Common myeloid progenitor, CD34-positive (primary cell): ENCODE data around the gene AKR1B15.
"Not testable (repeated sequence)": the region's sequence is repeated elsewhere in the genome, so short reads cannot be mapped to it uniquely, and the experiment has no call there.

Source experiments
- CTCF ChIA-PET: fragments of 350-600 bp; sonication (Branson Sonifier 250); formaldehyde crosslinking; loops from one replicate; lab custom pipeline; 2021; ENCODE audit warnings: antibody characterized with exemption; lab: Charles Lee
- POLR2A ChIA-PET: fragments of 350-600 bp; sonication (Branson Sonifier 250); formaldehyde crosslinking; loops from one replicate; lab custom pipeline; 2021; ENCODE audit warnings: antibody characterized with exemption; lab: Charles Lee
- DNase-seq, 3 donors: peaks; one replicate each; pipeline versions ENCODE4 v3.0.0 to v3.0.0-alpha.2; 2013
- H3K27ac ChIP-seq, 2 experiments: 1 replicate in 1 of 2; 2 replicates in 1 of 2; pipeline ENCODE4 v1.7.0; 2013; ENCODE audit warnings: inconsistent platforms in 2 of 2, low read length in 2 of 2, mild to moderate bottlenecking in 2 of 2, low read depth in 1 of 2, moderate library complexity in 1 of 2; ENCODE audit not compliant: severe bottlenecking in 2 of 2, insufficient read depth in 1 of 2, poor library complexity in 1 of 2
- H3K27me3 ChIP-seq, 5 experiments: replicated peaks in 2 of 5; 1 replicate in 3 of 5; 2 replicates in 2 of 5; pipeline versions ENCODE4 v1.6.1 to v1.7.0; 2013; ENCODE audit warnings: low read length in 4 of 5, mild to moderate bottlenecking in 2 of 5, moderate library complexity in 2 of 5, inconsistent platforms in 1 of 5; ENCODE audit not compliant: insufficient read depth in 5 of 5, control insufficient read depth in 4 of 5
- H3K36me3 ChIP-seq, 4 experiments: 1 replicate in 2 of 4; 2 replicates in 2 of 4; pipeline versions ENCODE4 v1.6.1 to v1.7.0; 2013; ENCODE audit warnings: low read length in 3 of 4, control low read depth in 1 of 4, mild to moderate bottlenecking in 1 of 4; ENCODE audit not compliant: control insufficient read depth in 4 of 4, insufficient read depth in 4 of 4
- H3K4me1 ChIP-seq, 4 experiments: 1 replicate in 3 of 4; 2 replicates in 1 of 4; pipeline versions ENCODE4 v1.6.1 to v1.7.1; 2013; ENCODE audit warnings: low read length in 3 of 4, mild to moderate bottlenecking in 3 of 4, control low read depth in 1 of 4, inconsistent platforms in 1 of 4, moderate library complexity in 1 of 4; ENCODE audit not compliant: control insufficient read depth in 4 of 4, insufficient read depth in 4 of 4; ENCODE audit errors: control extremely low read depth in 1 of 4
- H3K4me3 ChIP-seq, 7 experiments: 1 replicate in 4 of 7; 2 replicates in 3 of 7; pipeline versions ENCODE4 v1.5.1 to v1.7.0; 2013; ENCODE audit warnings: mild to moderate bottlenecking in 7 of 7, low read length in 6 of 7, moderate library complexity in 6 of 7, inconsistent platforms in 2 of 7, low read depth in 2 of 7, control low read depth in 1 of 7; ENCODE audit not compliant: insufficient read depth in 4 of 7, control insufficient read depth in 1 of 7; ENCODE audit errors: extremely low read depth in 1 of 7
- H3K9me3 ChIP-seq, 5 experiments: 1 replicate in 4 of 5; 2 replicates in 1 of 5; pipeline versions ENCODE4 v1.6.1 to v1.7.1; 2013; ENCODE audit warnings: low read length in 4 of 5, mild to moderate bottlenecking in 2 of 5, inconsistent platforms in 1 of 5, low read depth in 1 of 5, moderate library complexity in 1 of 5; ENCODE audit not compliant: control insufficient read depth in 4 of 5, insufficient read depth in 2 of 5; ENCODE audit errors: control extremely low read depth in 1 of 5
- WGBS: methylation state at CpG from one replicate; pipeline ENCODE4 v1.1.5; 2013; ENCODE audit not compliant: insufficient coverage; 5-methylcytosine and 5-hydroxymethylcytosine counted together

The AKR1B15 gene

DNA sequence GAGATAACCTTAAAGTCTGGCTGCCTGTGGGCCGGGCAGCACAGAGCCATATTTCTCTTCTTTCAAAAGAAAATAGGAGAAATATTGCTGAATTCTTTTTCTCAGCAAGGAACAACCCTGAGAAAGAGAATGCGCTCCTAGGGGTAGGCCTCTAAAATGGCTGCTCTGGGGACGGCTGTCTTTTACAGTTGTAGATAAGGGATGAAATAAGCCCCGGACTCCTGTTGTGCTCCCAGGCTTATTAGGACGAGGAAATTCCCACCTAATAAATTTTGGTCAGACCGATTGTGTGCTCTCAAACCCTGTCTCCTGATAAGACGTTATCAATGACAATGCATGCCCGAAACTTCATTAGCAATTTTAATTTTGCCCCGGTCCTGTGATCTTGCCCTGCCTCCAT, 21.1 kb downstream of the AKR1B15 start:
- DNase-seq, H3K27me3 ChIP-seq, H3K9me3 ChIP-seq, H3K36me3 ChIP-seq, POLR2A ChIA-PET, CTCF ChIA-PET, H3K4me3 ChIP-seq, H3K4me1 ChIP-seq, H3K27ac ChIP-seq: not testable (repeated sequence)
- WGBS, result 95% methylated on average over 7 of the region's 9 CpGs

DNA sequence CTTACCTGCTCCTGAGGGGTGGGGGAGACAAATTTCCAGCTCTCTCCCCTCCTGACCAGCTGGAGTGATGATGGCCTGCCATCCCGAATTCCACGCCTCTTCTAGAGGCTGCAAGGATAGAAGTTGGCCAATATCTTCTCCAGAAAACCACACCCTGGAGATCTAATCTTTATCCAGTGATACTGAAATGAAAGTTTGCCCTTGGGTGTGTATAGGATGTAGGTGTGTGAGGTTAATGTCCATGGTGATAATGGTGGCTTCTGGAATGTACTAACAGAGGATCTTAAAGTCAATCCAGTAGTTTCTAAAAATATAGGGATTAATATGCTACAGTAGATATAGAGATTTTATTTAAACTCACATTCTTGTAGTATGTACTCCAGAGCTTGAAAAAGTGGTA, 22.2 kb downstream of the AKR1B15 start:
- DNase-seq, result no peak
- H3K4me1 ChIP-seq, result no peaks in the 10 kb centered on the region
- H3K27me3 ChIP-seq, result peaks cover 0 to 2% (median 0%) of the 10 kb centered on the region in 5 experiments
- ChIA-PET CTCF (no interaction called here), POLR2A (no interaction called here)
- no peaks in the 10 kb centered on the region for H3K36me3 ChIP-seq
- no peak overlapping the region for H3K27ac ChIP-seq
- H3K4me3 ChIP-seq, result no peak overlapping the region
- no CpG with 5 or more reads among the region's 2 CpGs for WGBS
- H3K9me3 ChIP-seq, result peaks cover 0 to 5% (median 0%) of the 10 kb centered on the region in 5 experiments

DNA sequence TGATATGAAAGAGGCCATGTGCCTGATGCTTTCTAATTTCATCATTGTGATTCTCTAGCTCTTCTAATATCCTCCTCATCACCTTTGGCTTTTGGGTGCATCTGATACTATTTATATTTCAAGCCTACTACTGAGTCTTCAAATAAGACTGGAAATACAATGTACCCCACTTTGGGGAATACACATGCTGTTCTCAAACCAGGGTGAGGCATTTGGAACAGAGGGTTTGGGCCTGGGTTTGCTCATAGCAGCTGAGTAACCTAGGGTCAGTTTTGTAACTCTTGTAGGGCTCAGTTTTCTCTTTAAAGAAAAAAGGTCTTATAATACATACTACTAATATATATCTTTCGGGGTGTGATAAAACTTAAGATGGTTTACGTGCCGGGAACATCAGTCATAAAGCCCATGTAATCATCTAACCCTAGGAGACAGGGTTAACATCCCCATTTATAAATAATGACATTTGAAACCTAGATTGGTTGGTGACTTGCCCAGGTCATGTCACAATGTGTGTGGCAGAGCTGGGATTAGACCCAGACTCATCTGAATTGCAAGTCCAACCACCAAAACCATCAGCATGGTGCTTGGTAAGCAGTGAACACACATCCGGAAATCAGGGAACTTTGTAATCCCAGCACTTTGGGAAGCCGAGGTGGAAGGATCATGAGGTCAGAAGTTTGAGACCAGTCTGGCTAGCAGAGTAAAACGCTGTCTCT, 23.0 kb downstream of the AKR1B15 start:
- 90% methylated on average over 3 of the region's 6 CpGs for WGBS
- no peaks in the 10 kb centered on the region for H3K4me1 ChIP-seq
- no peak overlapping the region for H3K27ac ChIP-seq
- DNase-seq, result no peak
- H3K36me3 ChIP-seq, result no peaks in the 10 kb centered on the region
- CTCF ChIA-PET, result no interaction called here
- peaks cover 0 to 1% (median 0%) of the 10 kb centered on the region in 5 experiments for H3K27me3 ChIP-seq
- H3K9me3 ChIP-seq, result peaks cover 0 to 5% (median 0%) of the 10 kb centered on the region in 5 experiments
- POLR2A ChIA-PET, result no interaction called here
- no peak overlapping the region for H3K4me3 ChIP-seq

DNA sequence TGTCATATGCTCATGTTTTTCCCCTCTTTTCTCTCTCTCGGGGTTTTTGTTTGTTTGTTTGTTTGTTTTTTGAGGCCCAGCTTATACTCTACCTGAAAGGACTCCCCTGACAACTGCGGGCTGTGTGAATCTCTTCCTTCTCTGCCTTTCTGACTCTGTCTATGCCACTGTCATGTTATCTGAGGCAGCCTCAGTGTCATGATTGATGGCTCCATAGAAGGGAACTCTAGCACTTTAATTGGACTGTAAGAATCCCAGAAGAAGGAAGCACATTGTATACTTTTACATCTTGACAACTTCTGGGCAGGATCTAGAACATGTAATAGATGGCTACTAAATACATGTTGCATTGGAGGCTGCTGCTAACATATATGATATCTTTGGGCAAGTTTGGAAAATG, 25.4 kb downstream of the AKR1B15 start:
- DNase-seq, result no peak
- Histone ChIP-seq H3K9me3 (peaks cover 0 to 3% (median 0%) of the 10 kb centered on the region in 5 experiments), H3K4me1 (no peaks in the 10 kb centered on the region), H3K4me3 (no peak overlapping the region), H3K27ac (no peak overlapping the region), H3K36me3 (no peaks in the 10 kb centered on the region), H3K27me3 (no peaks in the 10 kb centered on the region)
- WGBS, result no CpG with 5 or more reads among the region's 2 CpGs
- ChIA-PET POLR2A (no interaction called here), CTCF (no interaction called here)

DNA sequence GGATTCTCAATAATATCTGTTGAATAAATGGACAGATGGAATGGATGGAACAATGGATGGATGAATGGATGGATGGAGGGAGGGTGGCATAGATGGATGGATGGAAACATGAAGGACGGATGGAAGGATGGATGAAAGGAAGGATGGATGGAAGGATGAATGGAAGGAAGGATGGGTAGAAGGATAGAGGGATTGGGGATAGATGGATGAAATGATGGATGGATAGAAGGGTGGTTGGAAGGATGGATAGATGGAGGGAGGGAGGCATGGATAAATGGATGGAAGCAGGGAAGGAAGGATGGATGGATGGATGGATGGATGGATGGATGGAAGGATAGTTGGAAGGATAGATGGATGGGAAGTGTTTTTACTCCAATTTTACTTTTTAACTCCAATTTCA, 35.4 kb downstream of the AKR1B15 start:
- no peak for DNase-seq
- no peaks in the 10 kb centered on the region for H3K4me1 ChIP-seq
- H3K36me3 ChIP-seq, result no peaks in the 10 kb centered on the region
- peaks cover 0 to 7% (median 0%) of the 10 kb centered on the region in 5 experiments for H3K27me3 ChIP-seq
- no peaks in the 10 kb centered on the region for H3K9me3 ChIP-seq
- no peak overlapping the region for H3K4me3 ChIP-seq
- POLR2A ChIA-PET, result no interaction called here
- whole genome bisulfite sequencing, result no CpG with 5 or more reads among the region's 1 CpG
- CTCF ChIA-PET, result no interaction called here
- H3K27ac ChIP-seq, result no peak overlapping the region

DNA sequence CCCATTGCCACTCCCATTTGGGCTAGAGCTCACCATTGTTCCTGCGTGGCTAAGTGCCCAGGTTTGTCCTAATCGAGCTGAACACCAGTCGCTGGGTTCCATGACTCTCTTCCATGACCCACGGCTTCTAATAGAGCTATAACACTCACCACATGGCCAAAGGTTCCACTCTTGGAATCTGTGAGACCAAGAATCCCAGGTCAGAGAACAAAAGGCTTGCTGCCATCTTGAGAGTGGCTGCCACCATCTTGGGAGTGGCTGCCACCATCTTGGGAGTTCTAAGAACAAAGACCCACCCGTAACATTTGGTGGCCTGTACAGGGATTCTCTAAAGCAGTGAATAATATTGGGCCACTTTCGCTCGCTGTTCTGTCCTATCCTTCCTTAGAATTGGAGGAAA, 37.0 kb downstream of the AKR1B15 start:
- Histone ChIP-seq H3K9me3 (no peaks in the 10 kb centered on the region), H3K4me3 (no peak overlapping the region), H3K27ac (no peak overlapping the region), H3K36me3 (no peaks in the 10 kb centered on the region), H3K4me1 (no peaks in the 10 kb centered on the region), H3K27me3 (peaks cover 0 to 4% (median 0%) of the 10 kb centered on the region in 5 experiments)
- 91% methylated on average over 5 of the region's 7 CpGs for WGBS
- POLR2A ChIA-PET, result no interaction called here
- CTCF ChIA-PET, result no interaction called here
- DNase-seq, result no peak

DNA sequence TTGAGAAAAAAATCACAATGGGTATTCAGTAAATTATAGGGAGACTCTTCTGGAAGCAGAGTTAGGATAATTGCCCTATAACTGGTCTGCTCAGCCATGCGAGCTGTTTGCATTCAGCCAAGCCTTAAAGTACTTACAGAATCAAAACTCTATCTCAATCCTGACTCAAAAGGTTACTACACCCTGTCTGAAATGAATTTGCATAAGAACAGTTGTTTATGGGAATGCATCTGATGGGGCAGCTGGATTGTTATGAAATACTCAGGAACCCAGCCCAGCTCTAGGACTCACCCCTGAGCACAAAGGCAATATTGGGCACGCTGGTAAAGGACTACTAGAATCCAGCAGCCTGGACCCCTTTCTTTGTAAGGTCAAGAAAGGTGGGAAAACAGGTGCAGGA, 38.8 kb downstream of the AKR1B15 start:
- ChIA-PET CTCF (no interaction called here), POLR2A (no interaction called here)
- no peaks in the 10 kb centered on the region for H3K27me3 ChIP-seq
- WGBS, result no CpG with 5 or more reads among the region's 2 CpGs
- H3K4me1 ChIP-seq, result no peaks in the 10 kb centered on the region
- no peaks in the 10 kb centered on the region for H3K36me3 ChIP-seq
- H3K27ac ChIP-seq, result no peak overlapping the region
- H3K4me3 ChIP-seq, result no peak overlapping the region
- H3K9me3 ChIP-seq, result peaks cover 0 to 4% (median 0%) of the 10 kb centered on the region in 5 experiments
- no peak for DNase-seq
